K562 (cell line): ENCODE results near the gene SLC45A3. TPM values are rescaled to one million over a fixed set of nuclear protein-coding genes. Genes with fewer than 3 reads are reported as not detected.
A peak's percentile ranks its signal among the peaks of the same experiment; 100 is the strongest.

Experiments
- BMI1 ChIP-seq: fragments of 150-350 bp; IDR thresholded peaks from 2 replicates; pipeline ENCODE4 v1.6.1; 2014; ENCODE audit warnings: low read length
- BRF2 ChIP-seq: IDR thresholded peaks from 3 replicates; pipeline ENCODE4 v1.6.1; 2011; ENCODE audit warnings: borderline replicate concordance, mild to moderate bottlenecking; ENCODE audit not compliant: insufficient read length, insufficient read depth
- FOXP4 ChIP-seq: sonication (generic); formaldehyde crosslinking; IDR thresholded peaks from 2 replicates; pipeline ENCODE4 v1.8.0; 2022; ENCODE audit warnings: mild to moderate bottlenecking, missing genetic modification reagents, borderline replicate concordance
- FUS ChIP-seq: fragments of 200-400 bp; formaldehyde crosslinking; optimal IDR thresholded peaks from 2 replicates; pipeline ENCODE3; 2017; ENCODE audit warnings: low read depth, low read length
- JUN ChIP-seq, 2 experiments: sonication (generic) in 1 of 2; formaldehyde crosslinking in 1 of 2; IDR thresholded peaks; 2 replicates each; pipeline versions ENCODE4 v1.6.1 to v1.8.0; 2012 to 2022; ENCODE audit warnings: borderline replicate concordance in 2 of 2, mild to moderate bottlenecking in 2 of 2, improper control_type of control experiment in 1 of 2, low read depth in 1 of 2, low read length in 1 of 2, missing genetic modification reagents in 1 of 2
- KDM4B ChIP-seq, 2 experiments: fragments of 450-650 bp in 1 of 2; sonication (generic) in 1 of 2; IDR thresholded peaks; 2 replicates each; pipeline ENCODE4 v1.6.1; 2016 to 2017; ENCODE audit warnings: borderline replicate concordance in 2 of 2, antibody characterized with exemption in 1 of 2, low read depth in 1 of 2, mild to moderate bottlenecking in 1 of 2
- NFATC3 ChIP-seq: fragments of 450-650 bp; IDR thresholded peaks from 2 replicates; pipeline ENCODE4 v1.6.1; 2017; ENCODE audit warnings: mild to moderate bottlenecking
- NFE2 ChIP-seq: IDR thresholded peaks from 2 replicates; pipeline ENCODE4 v1.6.1; 2014; ENCODE audit warnings: antibody characterized with exemption, low read depth
- NR4A1 ChIP-seq, 2 experiments: fragments of 250-450 bp in 1 of 2; fragments of 450-650 bp in 1 of 2; sonication (Bioruptor Pico) in 1 of 2; IDR thresholded peaks; 2 replicates each; pipeline versions ENCODE4 v1.4.0 to v1.6.1; 2016 to 2020; ENCODE audit warnings: mild to moderate bottlenecking in 2 of 2, missing compliant biosample characterization in 1 of 2, missing genetic modification characterization in 1 of 2, moderate library complexity in 1 of 2
- RAD21 ChIP-seq, 2 experiments: fragments of 250-450 bp in 1 of 2; fragments of 450-650 bp in 1 of 2; sonication (Bioruptor Pico) in 1 of 2; formaldehyde crosslinking in 1 of 2; IDR thresholded peaks in 1 of 2; conservative IDR thresholded peaks in 1 of 2; 2 replicates each; pipeline versions ENCODE4 v1.4.0 to v1.8.0; 2020 to 2022; ENCODE audit warnings: mild to moderate bottlenecking in 2 of 2, moderate library complexity in 1 of 2
- RB1 ChIP-seq: fragments of 450-650 bp; IDR thresholded peaks from 2 replicates; pipeline ENCODE4 v1.6.1; 2017; ENCODE audit warnings: low read depth, mild to moderate bottlenecking
- RBBP5 ChIP-seq: fragments of 200-600 bp; sonication (generic); IDR thresholded peaks from 2 replicates; pipeline ENCODE4 v1.6.1; 2012; ENCODE audit warnings: borderline replicate concordance, mild to moderate bottlenecking, low read length, control low read depth, inconsistent platforms; ENCODE audit not compliant: insufficient read depth, poor library complexity, severe bottlenecking
- RCOR1 ChIP-seq, 2 experiments: IDR thresholded peaks; 2 replicates each; pipeline ENCODE4 v1.6.1; 2012; ENCODE audit warnings: low read depth in 2 of 2, low read length in 2 of 2, borderline replicate concordance in 1 of 2, improper control_type of control experiment in 1 of 2
- ZNF23 ChIP-seq: fragments of 250-450 bp; sonication (Bioruptor Pico); IDR thresholded peaks from 2 replicates; pipeline ENCODE4 v1.4.0; 2020; ENCODE audit warnings: mild to moderate bottlenecking
- ZNF444 ChIP-seq: fragments of 250-450 bp; sonication (Bioruptor Pico); IDR thresholded peaks from 2 replicates; pipeline ENCODE4 v1.4.0; 2020; ENCODE audit warnings: mild to moderate bottlenecking, moderate library complexity
- polyA plus RNA-seq, 8 experiments: library from polyadenylated mRNA; depleted of rRNA in 4 of 8; stranded (reverse) in 5 of 8; unstranded in 3 of 8; fragments of >200 nt; fragmentation: Nextera tagmentation in 2 of 8; fragmentation: Illumina TruSeq in 1 of 8; extraction: Ambion mirVana in 2 of 8; extraction: Trizol in 1 of 8; gene quantifications; 2 replicates each; pipeline versions ENCODE4 v1.2.1 to v1.2.3, GENCODE V29; 2011 to 2014; ENCODE audit warnings: inconsistent platforms in 1 of 8, missing spikeins in 1 of 8
- total RNA-seq, 7 experiments: library from RNA; depleted of rRNA in 6 of 7; stranded (reverse); fragments of >200 nt in 6 of 7; fragmentation: Illumina TruSeq in 2 of 7; extraction: Trizol in 2 of 7; gene quantifications; 2 replicates each; pipeline versions ENCODE4 v1.2.1 to v1.2.3, GENCODE V29; 2011 to 2021; ENCODE audit warnings: low replicate concordance in 1 of 7
- TF ChIP-seq, protein P1 (sequence below): fragments of 250-450 bp; sonication (Bioruptor Pico); IDR thresholded peaks from 2 replicates; pipeline ENCODE4 v1.8.0; 2022; ENCODE audit warnings: moderate library complexity, mild to moderate bottlenecking, inconsistent platforms
- TF ChIP-seq, protein P2 (sequence below), 2 experiments: fragments of 450-650 bp; conservative IDR thresholded peaks; 2 replicates each; pipeline ENCODE4 v1.6.1; 2017; ENCODE audit warnings: mild to moderate bottlenecking in 2 of 2, moderate library complexity in 2 of 2

SLC45A3 gene
- total and polyA plus RNA-seq, 9 of the 15 experiments (the other 6 are each of a cell fraction or from before 2014, with no cell fraction given) = 0.06 to 3.3 (median 1.3) TPM

DNA sequence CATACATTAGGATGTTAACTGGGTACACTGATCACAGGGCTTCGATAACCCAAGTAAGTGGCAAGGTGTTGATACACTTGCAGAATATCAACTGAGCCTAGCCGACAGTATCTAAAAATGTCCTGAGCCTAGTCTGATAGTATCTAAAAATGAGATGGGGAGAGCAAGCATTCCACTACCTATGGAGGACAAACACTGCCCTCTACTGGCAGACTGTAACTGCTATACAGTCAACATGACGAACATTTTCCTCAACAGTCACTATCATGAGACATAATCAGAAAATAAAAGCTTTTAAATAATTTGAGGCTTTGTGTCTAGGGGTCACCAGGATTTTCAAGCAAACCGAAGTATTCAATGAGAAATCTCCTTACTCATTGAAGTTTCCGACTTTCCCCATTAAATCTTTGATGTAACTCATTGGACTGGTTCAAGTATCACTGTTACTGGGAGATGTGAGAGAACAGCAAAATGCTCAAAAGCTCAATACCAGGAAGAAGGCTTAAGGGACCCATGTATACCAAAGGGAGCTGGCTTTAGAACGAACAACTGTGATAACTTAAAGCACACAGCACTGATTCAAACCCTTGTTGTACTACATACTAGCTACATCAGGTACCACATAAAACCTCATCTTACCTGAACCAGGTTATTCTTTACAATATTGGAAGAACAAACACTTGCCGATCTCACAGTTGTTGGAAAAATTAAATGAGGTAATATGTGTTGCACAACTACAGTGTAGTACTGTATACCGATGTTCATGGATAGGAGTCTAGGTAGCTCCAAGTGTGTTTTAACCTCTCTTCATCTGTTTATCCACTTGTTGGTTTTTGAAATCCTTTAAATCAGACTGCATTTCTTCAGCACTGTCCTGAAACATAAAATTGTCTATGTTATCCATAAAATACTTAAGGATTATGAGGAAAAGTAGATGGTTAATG, 31.1 kb upstream of the SLC45A3 start (continued):
- TF ChIP-seq RCOR1 (IDR thresholded peaks at IDR 0.05; ENCODE audit: borderline replicate concordance in 1 of 2, low read depth in 2 of 2, low read length in 2 of 2) = peak in 1 of 2 experiments; percentile 35; a peak in 1 of 4 replicates
- 0 out of 2 replicates have a peak, but pooled peaks have one; percentile 12 for TF ChIP-seq NFE2
- peak; percentile 99 for TF ChIP-seq RAD21 (CRISPR knock-in tag; conservative IDR thresholded peaks at IDR 0.05 in 1 of 2, IDR thresholded peaks at IDR 0.05 in 1 of 2)
- 0 out of 2 replicates have a peak, but pooled peaks have one; percentile 16 for TF ChIP-seq ZNF23 (CRISPR knock-in tag)
- peak; percentile 35; the same call in 1 of the 2 replicates for TF ChIP-seq RB1
- 0 out of 2 replicates have a peak, but pooled peaks have one; percentile 27 for TF ChIP-seq JUN (IDR thresholded peaks at IDR 0.05; ENCODE audit: borderline replicate concordance, low read depth, low read length)
- TF ChIP-seq JUN (CRISPR knock-in tag; IDR thresholded peaks at IDR 0.05; ENCODE audit: borderline replicate concordance) = peak; percentile 45; the same call in 1 of the 2 replicates
- no peak for TF ChIP-seq FUS
- TF ChIP-seq FOXP4 (CRISPR knock-in tag) = 0 out of 2 replicates have a peak, but pooled peaks have one; percentile 41
- TF ChIP-seq, protein P1, sequence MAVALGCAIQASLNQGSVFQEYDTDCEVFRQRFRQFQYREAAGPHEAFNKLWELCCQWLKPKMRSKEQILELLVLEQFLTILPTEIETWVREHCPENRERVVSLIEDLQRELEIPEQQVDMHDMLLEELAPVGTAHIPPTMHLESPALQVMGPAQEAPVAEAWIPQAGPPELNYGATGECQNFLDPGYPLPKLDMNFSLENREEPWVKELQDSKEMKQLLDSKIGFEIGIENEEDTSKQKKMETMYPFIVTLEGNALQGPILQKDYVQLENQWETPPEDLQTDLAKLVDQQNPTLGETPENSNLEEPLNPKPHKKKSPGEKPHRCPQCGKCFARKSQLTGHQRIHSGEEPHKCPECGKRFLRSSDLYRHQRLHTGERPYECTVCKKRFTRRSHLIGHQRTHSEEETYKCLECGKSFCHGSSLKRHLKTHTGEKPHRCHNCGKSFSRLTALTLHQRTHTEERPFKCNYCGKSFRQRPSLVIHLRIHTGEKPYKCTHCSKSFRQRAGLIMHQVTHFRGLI = 0 out of 2 replicates have a peak, but pooled peaks have one; percentile 18
- no peak for TF ChIP-seq KDM4B (IDR thresholded peaks at IDR 0.05; ENCODE audit: borderline replicate concordance in 2 of 2, low read depth in 1 of 2)
- TF ChIP-seq NFATC3 = peak; percentile 69; the same call in 1 of the 2 replicates
- TF ChIP-seq NR4A1 (CRISPR knock-in tag; IDR thresholded peaks at IDR 0.05) = no peak
- no peak for TF ChIP-seq NR4A1 (tag; IDR thresholded peaks at IDR 0.05)
- TF ChIP-seq, protein P2, sequence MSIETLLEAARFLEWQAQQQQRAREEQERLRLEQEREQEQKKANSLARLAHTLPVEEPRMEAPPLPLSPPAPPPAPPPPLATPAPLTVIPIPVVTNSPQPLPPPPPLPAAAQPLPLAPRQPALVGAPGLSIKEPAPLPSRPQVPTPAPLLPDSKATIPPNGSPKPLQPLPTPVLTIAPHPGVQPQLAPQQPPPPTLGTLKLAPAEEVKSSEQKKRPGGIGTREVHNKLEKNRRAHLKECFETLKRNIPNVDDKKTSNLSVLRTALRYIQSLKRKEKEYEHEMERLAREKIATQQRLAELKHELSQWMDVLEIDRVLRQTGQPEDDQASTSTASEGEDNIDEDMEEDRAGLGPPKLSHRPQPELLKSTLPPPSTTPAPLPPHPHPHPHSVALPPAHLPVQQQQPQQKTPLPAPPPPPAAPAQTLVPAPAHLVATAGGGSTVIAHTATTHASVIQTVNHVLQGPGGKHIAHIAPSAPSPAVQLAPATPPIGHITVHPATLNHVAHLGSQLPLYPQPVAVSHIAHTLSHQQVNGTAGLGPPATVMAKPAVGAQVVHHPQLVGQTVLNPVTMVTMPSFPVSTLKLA (conservative IDR thresholded peaks at IDR 0.05) = peak in 1 of 2 experiments; percentile 31; a peak in 1 of 4 replicates
- no peak for TF ChIP-seq ZNF444
- TF ChIP-seq BMI1 = no peak
- no peak for TF ChIP-seq RBBP5
- no peak for TF ChIP-seq BRF2
